Left ventricle myocardium superior (tissue), 1 donor: ENCODE data around the gene OTULIN. TPM values are rescaled to one million over a fixed set of nuclear protein-coding genes. Genes with fewer than 3 reads are reported as not detected.

Source experiments
- total RNA-seq: library from RNA; stranded (reverse); fragmentation: NEBNext Ultra II Directional; extraction: Animal tissue kit (Norgen Biotek cat#: 25700); gene quantifications from one replicate; pipeline ENCODE4 v1.2.1, GENCODE V29; 2021
- donor health status: DM: no; HTN: yes; CAD: no; lungs with severe emphysema.

OTULIN gene
- total RNA-seq, 1 donor from 2014 or later: 23.5 TPM

Other genes with a start within 250 kb of the OTULIN start
- gene OTULINL, start 82.9 kb upstream of the OTULIN start, total RNA-seq: 3.1 TPM
- 166 TPM for gene ANKH, start 207.1 kb downstream of the OTULIN start, total RNA-seq